NCI-H82 (cell line): ENCODE data around the gene DSTN.
"Not testable (repeated sequence)": the region's sequence is repeated elsewhere in the genome, so short reads cannot be mapped to it uniquely, and the experiment has no call there.

Experiments used
- DNase-seq: peaks from one replicate; lab custom pipeline; 2025; lab: John Stamatoyannopoulos, UW

DSTN gene

GRCh38 chr20:17651129-17651759 lies 81.4 kb downstream of the DSTN start:
- DNase-seq = no peak

- DNase-seq = no peak
These were observed 82.0 kb downstream of the DSTN start for GRCh38 chr20:17651760-17652388.

- no peak for DNase-seq
These were observed 82.5 kb downstream of the DSTN start for GRCh38 chr20:17652411-17652810.

- DNase-seq = no peak
These were observed 84.2 kb downstream of the DSTN start for GRCh38 chr20:17653835-17654648.

GRCh38 chr20:17654649-17655285 lies 84.9 kb downstream of the DSTN start:
- peak; percentile 43 for DNase-seq

- DNase-seq = no peak
These were observed 85.4 kb downstream of the DSTN start for GRCh38 chr20:17655286-17655651.

- DNase-seq = no peak
These were observed 86.1 kb downstream of the DSTN start for GRCh38 chr20:17655865-17656479.

- DNase-seq = no peak
These were observed 87.4 kb downstream of the DSTN start for GRCh38 chr20:17657079-17657825.

- no peak for DNase-seq
These were observed 88.2 kb downstream of the DSTN start for GRCh38 chr20:17657898-17658647.

GRCh38 chr20:17658648-17658993 lies 88.7 kb downstream of the DSTN start:
- DNase-seq = no peak

GRCh38 chr20:17659344-17659743 lies 89.5 kb downstream of the DSTN start:
- DNase-seq = not testable (repeated sequence)
